ENCODE data around the gene AFTPH.

GRCh38 chr2:64609942-64610281, 85.8 kb downstream of the AFTPH start:
- no peak for TF ChIP-seq ZNF423 (tag by site-specific recombination; IDR thresholded peaks at IDR 0.05)
- TF ChIP-seq, protein P1, sequence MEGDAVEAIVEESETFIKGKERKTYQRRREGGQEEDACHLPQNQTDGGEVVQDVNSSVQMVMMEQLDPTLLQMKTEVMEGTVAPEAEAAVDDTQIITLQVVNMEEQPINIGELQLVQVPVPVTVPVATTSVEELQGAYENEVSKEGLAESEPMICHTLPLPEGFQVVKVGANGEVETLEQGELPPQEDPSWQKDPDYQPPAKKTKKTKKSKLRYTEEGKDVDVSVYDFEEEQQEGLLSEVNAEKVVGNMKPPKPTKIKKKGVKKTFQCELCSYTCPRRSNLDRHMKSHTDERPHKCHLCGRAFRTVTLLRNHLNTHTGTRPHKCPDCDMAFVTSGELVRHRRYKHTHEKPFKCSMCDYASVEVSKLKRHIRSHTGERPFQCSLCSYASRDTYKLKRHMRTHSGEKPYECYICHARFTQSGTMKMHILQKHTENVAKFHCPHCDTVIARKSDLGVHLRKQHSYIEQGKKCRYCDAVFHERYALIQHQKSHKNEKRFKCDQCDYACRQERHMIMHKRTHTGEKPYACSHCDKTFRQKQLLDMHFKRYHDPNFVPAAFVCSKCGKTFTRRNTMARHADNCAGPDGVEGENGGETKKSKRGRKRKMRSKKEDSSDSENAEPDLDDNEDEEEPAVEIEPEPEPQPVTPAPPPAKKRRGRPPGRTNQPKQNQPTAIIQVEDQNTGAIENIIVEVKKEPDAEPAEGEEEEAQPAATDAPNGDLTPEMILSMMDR (tag by site-specific recombination; IDR thresholded peaks at IDR 0.05): no peak
- no peak for TF ChIP-seq ZBTB8A (tag by site-specific recombination; IDR thresholded peaks at IDR 0.05)
- TF ChIP-seq REPIN1 (tag by site-specific recombination; IDR thresholded peaks at IDR 0.05; ENCODE audit: low read depth): no peak
- no peak for TF ChIP-seq ZBTB48 (tag by site-specific recombination; IDR thresholded peaks at IDR 0.05)
